SHP77 (cell line): Measurements from ENCODE around the gene SIN3A.
"Not testable (repeated sequence)": the region's sequence is repeated elsewhere in the genome, so short reads cannot be mapped to it uniquely, and the experiment has no call there.

Source experiments
- DNase-seq, 2 experiments: peaks; one replicate each; lab custom pipeline; 2025; lab: John Stamatoyannopoulos, UW

SIN3A gene

GRCh38 chr15:75356006-75356405 is 95.5 kb downstream of the SIN3A start:
- DNase-seq = no peak

GRCh38 chr15:75355369-75355768 is 96.1 kb downstream of the SIN3A start:
- DNase-seq = no peak

GRCh38 chr15:75354454-75354853 is 97.0 kb downstream of the SIN3A start:
- DNase-seq = no peak

- no peak for DNase-seq
These were observed 97.9 kb downstream of the SIN3A start for GRCh38 chr15:75353604-75354003.

- no peak for DNase-seq
These were observed 99.1 kb downstream of the SIN3A start for GRCh38 chr15:75352186-75353080.

DNA sequence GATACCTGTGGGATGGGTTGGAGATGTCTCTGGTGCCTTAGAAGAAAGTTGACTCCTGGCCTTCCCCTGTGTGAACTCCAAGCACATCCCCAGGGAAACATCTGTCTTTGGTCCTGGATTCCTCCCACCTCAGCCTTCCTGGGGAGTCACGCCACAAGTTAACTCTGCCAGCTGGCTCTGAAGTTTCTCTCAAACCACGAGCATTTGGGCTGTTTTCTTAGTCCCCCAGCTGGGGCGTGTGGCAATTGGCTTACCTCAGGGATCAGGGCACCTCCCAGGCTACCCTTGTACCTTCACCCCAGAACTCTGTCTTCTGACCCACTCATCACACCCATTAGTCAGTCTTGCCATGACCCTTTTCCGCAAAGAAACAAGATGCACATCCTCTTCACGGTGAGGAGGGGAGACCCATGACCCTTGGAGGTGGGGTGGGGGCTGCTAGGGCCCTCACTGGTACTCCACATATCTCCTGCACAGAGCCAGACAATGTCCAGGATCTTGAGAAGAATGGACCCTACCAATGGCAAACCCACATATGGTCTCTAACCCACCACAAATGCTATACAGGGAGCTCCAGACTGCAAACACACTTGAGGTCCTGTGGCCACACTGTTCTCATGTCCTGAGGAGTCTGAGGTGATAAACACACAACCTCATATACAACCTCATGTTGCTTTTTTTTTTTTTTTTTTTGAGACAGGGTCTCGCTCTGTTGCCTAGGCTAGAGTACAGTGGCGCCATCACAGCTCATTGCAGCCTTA is 100.7 kb downstream of the SIN3A start:
- no peak for DNase-seq

- no peak for DNase-seq
These were observed 101.5 kb downstream of the SIN3A start for GRCh38 chr15:75349851-75350588.

DNA sequence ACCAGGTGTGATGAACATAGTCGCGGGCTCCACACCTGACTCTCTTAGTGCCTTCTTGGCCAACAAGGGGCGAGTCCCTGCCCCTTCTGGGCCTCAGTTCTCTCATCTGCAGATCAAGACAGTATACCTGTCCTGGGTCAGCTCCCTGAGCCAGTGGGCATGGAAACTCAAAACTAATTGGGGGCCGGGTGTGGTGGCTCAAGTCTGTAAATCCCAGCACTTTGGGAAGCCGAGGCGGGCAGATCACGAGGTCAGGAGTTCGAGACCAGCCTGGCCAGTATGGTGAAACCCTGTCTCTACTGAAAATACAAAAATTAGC is 102.2 kb downstream of the SIN3A start:
- not testable (repeated sequence) for DNase-seq

DNA sequence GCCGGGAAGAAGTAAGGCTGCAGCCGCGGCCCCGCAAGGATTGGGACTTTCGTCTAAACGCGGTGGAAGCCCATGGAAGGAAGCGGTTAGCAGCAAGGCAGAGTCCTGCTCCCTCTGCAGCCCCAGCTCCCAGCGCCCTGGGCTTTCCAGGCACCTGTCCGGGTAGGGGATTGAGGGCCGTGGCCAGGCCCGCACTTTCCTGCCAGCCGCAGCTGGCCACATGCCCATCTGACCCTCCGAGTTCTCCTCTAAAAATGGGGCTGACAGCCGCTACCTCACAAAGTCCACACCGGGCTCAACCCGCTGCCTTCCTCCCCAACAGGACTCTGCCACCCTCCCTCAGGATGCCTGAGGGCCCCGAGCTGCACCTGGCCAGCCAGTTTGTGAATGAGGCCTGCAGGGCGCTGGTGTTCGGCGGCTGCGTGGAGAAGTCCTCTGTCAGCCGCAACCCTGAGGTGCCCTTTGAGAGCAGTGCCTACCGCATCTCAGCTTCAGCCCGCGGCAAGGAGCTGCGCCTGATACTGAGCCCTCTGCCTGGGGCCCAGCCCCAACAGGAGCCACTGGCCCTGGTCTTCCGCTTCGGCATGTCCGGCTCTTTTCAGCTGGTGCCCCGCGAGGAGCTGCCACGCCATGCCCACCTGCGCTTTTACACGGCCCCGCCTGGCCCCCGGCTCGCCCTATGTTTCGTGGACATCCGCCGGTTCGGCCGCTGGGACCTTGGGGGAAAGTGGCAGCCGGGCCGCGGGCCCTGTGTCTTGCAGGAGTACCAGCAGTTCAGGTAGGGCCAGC is 102.7 kb downstream of the SIN3A start:
- DNase-seq = peak in 1 of 2 experiments; percentile 11

- no peak for DNase-seq
These were observed 103.4 kb downstream of the SIN3A start for GRCh38 chr15:75348034-75348561.

DNA sequence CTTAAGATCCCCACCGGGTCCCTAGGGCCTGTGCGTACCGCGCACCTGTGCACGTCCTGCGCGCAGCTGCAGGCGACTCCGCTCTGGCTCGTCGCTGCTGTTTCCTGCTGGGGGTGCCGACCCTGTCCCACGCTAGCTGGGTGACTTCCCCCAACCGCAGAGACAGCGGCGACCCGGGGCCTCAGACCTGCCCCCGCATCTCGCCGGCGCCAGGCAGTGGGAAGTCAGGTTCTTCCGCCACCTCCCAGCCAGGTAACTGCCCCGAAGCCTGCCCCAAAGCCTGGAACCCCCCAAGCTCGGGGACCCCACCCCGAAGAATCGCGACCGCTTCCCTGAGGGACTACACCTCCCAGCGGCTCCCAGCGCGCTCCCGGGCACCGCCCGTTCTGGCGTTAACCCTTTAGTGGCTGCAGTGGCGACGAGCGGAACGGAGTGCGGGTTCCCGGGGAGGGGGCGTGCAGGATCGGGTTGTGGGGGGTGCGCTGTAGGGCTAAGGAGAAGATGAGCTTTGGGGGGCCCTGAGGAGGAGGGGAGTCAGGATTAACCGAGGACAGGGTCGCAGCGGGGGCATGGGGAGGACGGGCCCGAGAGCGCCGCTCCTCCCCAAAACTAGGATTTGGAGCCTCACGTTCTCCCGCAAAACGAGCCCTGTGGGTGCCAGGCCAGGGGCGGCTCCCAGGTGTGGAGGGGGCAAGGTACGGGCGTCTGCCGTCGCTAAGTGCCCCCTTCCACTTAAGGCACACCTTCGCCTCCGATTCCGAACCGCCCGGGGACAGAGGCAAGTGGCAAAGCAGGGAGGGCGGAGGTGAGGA is 104.1 kb downstream of the SIN3A start:
- DNase-seq = peak; percentile 35 to 58

- DNase-seq = peak; percentile 2 to 58
These were observed 104.7 kb downstream of the SIN3A start, which contains the start of gene NEIL1 for GRCh38 chr15:75346796-75347221. NEIL1 (plus strand) TSS chr15:75347039; CDS start chr15:75348906, 1,867 bp downstream.

DNA sequence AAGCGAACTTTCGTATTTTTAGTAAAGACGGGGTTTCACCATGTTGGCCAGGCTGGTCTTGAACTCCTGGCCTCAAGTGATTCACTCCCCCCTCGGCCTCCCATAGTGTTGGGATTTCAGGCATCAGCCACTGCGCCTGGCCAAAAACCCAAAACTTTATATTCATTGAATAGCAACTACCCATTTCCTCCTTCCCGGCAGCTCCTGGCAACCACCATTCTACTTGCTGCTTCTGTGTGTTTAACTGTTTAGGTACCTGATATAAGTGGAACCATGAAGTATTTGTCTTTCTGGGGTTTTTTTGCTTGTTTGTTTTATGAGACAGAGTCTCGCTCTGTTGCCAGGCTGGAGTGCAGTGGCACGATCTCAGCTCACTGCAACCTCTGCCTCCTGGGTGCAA is 107.5 kb downstream of the SIN3A start:
- not testable (repeated sequence) for DNase-seq

- DNase-seq = no peak
These were observed 109.3 kb downstream of the SIN3A start for GRCh38 chr15:75342221-75342620.

DNA sequence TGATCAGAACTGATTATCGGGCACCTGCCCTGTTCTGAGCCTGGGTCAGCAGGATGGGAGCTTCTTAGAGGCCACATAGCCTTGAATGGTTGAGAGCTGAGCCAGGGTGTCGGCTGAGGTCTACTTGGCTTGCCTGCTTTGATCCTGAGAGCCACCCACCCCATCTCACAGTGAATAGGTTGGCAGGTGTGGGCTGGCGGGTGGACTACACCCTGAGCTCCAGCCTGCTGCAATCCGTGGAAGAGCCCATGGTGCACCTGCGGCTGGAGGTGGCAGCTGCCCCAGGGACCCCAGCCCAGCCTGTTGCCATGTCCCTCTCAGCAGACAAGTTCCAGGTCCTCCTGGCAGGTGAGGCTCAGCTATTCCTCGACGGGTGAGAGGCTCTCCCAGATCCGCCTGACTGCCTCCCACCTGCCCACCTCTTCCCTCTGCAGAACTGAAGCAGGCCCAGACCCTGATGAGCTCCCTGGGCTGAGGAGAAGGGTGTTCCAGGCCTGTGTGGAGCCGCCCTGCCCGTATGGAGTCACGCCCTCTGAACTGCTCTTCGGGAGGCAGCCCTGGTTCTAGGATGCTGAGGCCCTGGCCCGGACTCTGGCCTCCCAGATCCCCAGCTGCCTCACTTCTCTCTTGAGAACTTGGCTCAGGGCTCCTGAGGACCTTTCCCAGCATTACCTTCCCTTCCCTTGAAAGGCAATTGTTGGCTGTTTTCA is 111.8 kb downstream of the SIN3A start:
- DNase-seq = no peak

DNA sequence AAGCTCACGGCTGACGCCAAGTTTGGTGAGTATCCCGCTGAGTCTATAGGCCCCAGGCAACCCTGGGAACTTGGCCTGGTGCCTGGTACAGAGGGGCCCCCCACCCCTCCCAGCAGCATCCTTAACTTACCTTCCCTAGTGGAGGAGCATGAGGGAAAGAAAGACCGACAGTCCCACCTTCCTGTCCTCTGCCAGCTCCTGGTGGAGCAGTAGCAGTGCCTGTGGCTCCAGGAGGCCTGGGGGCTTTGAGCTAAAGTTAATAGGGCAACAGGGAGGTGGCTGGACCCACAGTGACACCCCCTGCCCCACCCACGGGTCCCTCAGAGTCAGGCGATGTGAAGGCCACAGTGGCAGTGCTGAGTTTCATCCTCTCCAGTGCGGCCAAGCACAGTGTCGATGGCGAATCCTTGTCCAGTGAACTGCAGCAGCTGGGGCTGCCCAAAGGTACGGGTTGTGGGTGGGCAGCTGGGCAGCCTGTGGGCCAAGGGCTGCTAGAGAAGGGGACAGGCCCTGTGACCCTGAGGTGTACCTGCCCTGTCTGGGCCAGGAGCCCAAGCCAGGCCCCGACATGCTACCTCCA is 112.7 kb downstream of the SIN3A start:
- DNase-seq = no peak

DNA sequence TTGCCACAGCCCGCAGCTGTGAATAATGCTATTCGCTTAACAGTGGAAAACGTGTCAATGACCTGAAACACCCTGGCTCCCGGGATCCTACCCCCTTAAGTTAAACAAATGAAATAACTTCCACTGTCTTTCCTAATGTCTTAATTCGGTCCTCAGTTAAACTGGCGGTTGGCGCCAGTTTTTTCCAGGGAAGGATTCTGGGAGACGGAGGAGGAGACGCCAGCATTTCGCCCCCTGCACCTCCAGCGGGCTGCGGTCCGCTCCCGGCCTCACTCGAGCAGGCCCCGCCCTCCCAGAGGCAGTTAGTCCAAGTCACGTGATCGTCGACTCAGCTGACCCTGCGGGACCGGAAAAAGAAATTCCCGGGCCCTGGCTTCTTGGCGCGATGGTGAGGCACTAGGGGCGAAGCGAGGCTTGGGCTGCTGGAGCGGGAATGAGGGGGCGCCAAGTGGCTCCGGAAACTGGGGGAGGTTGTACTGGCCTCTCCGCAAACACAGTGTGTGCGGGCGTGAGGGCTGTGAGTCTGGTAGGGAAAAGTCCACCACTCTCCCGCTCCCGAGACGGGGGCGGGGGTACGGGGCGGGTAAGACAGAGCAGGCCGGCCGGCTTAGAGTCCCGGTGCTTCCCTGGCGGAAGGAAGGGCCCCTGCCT is 115.7 kb downstream of the SIN3A start, which contains the start of gene COMMD4:
Gene COMMD4, plus strand, starts transcription at position 359 of the 651 bp plus-strand sequence. Its CDS starts 27 bp downstream, at position 386.
- DNase-seq = peak; percentile 93 to 95

- DNase-seq = no peak
These were observed 116.2 kb downstream of the SIN3A start for GRCh38 chr15:75335313-75335704.
